ENCODE measurements around the gene IQSEC1. TPM values are rescaled to one million over a fixed set of nuclear protein-coding genes. Genes with fewer than 3 reads are reported as not detected.

IQSEC1 gene
- total RNA-seq, 2 donors from 2014 or later: 22.7 to 24.5 TPM

DNA sequence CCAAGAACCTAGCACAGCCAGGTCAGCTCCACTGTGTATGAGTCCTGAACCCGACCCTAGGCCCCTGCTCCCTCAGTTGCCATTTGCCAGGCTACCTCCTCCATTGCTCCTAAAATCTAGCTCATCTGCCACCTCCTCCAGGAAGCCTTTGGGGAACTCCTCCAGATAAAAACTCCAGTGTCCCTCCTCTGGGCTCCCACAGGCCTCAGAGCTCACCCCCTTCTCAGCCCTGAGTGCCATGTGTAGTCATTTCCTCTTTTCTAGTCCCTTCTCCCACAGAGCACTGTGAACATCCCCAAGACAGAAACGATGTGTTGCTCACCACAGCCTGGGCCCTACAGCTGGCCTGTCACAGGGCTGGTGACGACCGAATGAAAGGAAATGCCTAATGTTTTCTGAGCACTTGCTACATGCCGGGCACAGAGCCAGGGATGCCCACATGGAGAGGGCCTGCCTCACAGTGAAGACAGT lies 61.0 kb downstream of the IQSEC1 start:
- Mint-ChIP-seq H3K9me3 (no peaks in the 10 kb centered on the region), H3K4me1 (peaks cover 23% of the 10 kb centered on the region), H3K27me3 (ENCODE audit: insufficient read depth) (peaks cover 5% of the 10 kb centered on the region), H3K27ac (peak overlapping the region; percentile 44), H3K36me3 (ENCODE audit: low read depth) (no peaks in the 10 kb centered on the region), H3K4me3 (no peak overlapping the region)
- Histone ChIP-seq H3K27ac (ENCODE audit: low read depth, low read length) (no peak overlapping the region), H3K9me3 (ENCODE audit: control insufficient read depth, low read length) (no peaks in the 10 kb centered on the region), H3K4me3 (ENCODE audit: low read length) (no peak overlapping the region), H3K9ac (ENCODE audit: extremely low read depth, low read length, poor library complexity, severe bottlenecking) (no peak overlapping the region), H3K36me3 (ENCODE audit: control insufficient read depth, insufficient read depth, low read length) (no peaks in the 10 kb centered on the region), H3K27me3 (ENCODE audit: control insufficient read depth, insufficient read depth, low read length, poor library complexity, severe bottlenecking) (no peaks in the 10 kb centered on the region), H3K4me1 (ENCODE audit: control insufficient read depth, insufficient read depth, low read length) (peaks cover 3% of the 10 kb centered on the region)
- no peak for TF ChIP-seq CTCF (conservative IDR thresholded peaks at IDR 0.05)
- no peak for DNase-seq
- WGBS, 2 experiments (ENCODE audit: insufficient coverage in 1 of 2, insufficient read length in 1 of 2): 82 to 88% methylated on average over 5 of the region's 5 CpGs

- Histone ChIP-seq H3K27me3 (ENCODE audit: control insufficient read depth, insufficient read depth, low read length, poor library complexity, severe bottlenecking) (no peaks in the 10 kb centered on the region), H3K36me3 (ENCODE audit: control insufficient read depth, insufficient read depth, low read length) (no peaks in the 10 kb centered on the region), H3K4me3 (ENCODE audit: low read length) (no peak overlapping the region), H3K9me3 (ENCODE audit: control insufficient read depth, low read length) (no peaks in the 10 kb centered on the region), H3K9ac (ENCODE audit: extremely low read depth, low read length, poor library complexity, severe bottlenecking) (no peak overlapping the region), H3K4me1 (ENCODE audit: control insufficient read depth, insufficient read depth, low read length) (peaks cover 3% of the 10 kb centered on the region), H3K27ac (ENCODE audit: low read depth, low read length) (no peak overlapping the region)
- no peaks in the 10 kb centered on the region for H3K9me3 Mint-ChIP-seq
- peak overlapping the region; percentile 44 for H3K27ac Mint-ChIP-seq
- peak; percentile 63 for DNase-seq
- H3K36me3 Mint-ChIP-seq (ENCODE audit: low read depth): no peaks in the 10 kb centered on the region
- peaks cover 23% of the 10 kb centered on the region for H3K4me1 Mint-ChIP-seq
- 65 to 70% methylated on average over 8 to 11 of the region's 11 CpGs for WGBS, 2 experiments (ENCODE audit: insufficient coverage in 1 of 2, insufficient read length in 1 of 2)
- peaks cover 5% of the 10 kb centered on the region for H3K27me3 Mint-ChIP-seq (ENCODE audit: insufficient read depth)
- H3K4me3 Mint-ChIP-seq: no peak overlapping the region
- TF ChIP-seq CTCF (conservative IDR thresholded peaks at IDR 0.05): no peak
Measured at GRCh38 chr3:13011573-13012220, 61.5 kb downstream of the IQSEC1 start.

DNA sequence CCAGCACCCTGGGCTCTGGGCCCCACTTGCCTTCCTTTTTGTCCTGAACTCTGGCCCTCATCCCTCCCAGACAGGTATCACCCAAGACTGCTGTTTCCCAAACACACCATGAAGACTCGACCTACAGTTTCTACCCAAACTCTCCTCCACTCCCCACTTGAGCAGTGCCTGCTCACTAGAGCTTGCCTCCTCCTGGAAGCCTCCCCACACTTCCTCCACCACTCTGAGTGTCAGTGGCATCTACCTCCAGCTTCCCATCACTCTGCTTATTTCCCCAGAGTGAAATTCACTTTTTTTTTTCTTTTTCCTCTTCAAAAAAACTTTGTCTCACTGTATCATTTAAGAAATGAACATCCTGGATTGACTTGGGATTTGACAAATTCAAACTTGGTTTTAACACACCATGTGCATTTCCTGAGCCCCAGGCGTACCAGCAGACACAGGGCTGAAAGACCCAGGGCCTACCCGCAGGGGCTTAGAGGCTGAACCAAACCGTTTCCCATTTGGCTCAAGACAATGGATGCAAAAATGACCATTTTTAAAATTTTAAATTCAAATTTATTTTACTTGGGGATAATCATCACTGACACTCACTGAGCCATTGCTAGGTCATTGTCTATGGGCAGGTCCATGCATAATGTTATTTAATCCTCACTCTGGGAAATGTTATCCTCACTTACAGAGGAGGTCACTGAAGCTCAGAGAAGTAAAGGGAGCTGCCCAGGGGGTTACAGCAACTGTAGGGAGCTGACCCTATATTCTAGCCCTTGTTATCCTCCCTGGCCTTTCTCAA lies 62.3 kb downstream of the IQSEC1 start:
- no peak overlapping the region for H3K4me3 Mint-ChIP-seq
- Histone ChIP-seq H3K9me3 (ENCODE audit: control insufficient read depth, low read length) (no peaks in the 10 kb centered on the region), H3K27me3 (ENCODE audit: control insufficient read depth, insufficient read depth, low read length, poor library complexity, severe bottlenecking) (no peaks in the 10 kb centered on the region), H3K4me3 (ENCODE audit: low read length) (no peak overlapping the region), H3K36me3 (ENCODE audit: control insufficient read depth, insufficient read depth, low read length) (no peaks in the 10 kb centered on the region), H3K27ac (ENCODE audit: low read depth, low read length) (no peak overlapping the region), H3K4me1 (ENCODE audit: control insufficient read depth, insufficient read depth, low read length) (peaks cover 3% of the 10 kb centered on the region), H3K9ac (ENCODE audit: extremely low read depth, low read length, poor library complexity, severe bottlenecking) (no peak overlapping the region)
- H3K36me3 Mint-ChIP-seq (ENCODE audit: low read depth): no peaks in the 10 kb centered on the region
- WGBS, 2 experiments (ENCODE audit: insufficient coverage in 1 of 2, insufficient read length in 1 of 2): 80 to 88% methylated on average over 4 of the region's 4 CpGs
- no peak for TF ChIP-seq CTCF (conservative IDR thresholded peaks at IDR 0.05)
- H3K27ac Mint-ChIP-seq: no peak overlapping the region
- H3K27me3 Mint-ChIP-seq (ENCODE audit: insufficient read depth): peaks cover 5% of the 10 kb centered on the region
- H3K4me1 Mint-ChIP-seq: peaks cover 18% of the 10 kb centered on the region
- no peak for DNase-seq
- no peaks in the 10 kb centered on the region for H3K9me3 Mint-ChIP-seq
